Fibroblast of the conjunctiva (primary cell): ENCODE data around the gene CRPPA.
"Not testable (repeated sequence)": the region's sequence is repeated elsewhere in the genome, so short reads cannot be mapped to it uniquely, and the experiment has no call there.

Source experiments
- DNase-seq: peaks from one replicate; pipeline ENCODE4 v3.0.0-alpha.2; 2010; ENCODE audit warnings: low read depth

Gene CRPPA

GRCh38 chr7:16397501-16398145, 23.7 kb downstream of the CRPPA start:
- no peak for DNase-seq

GRCh38 chr7:16396766-16397500, 24.4 kb downstream of the CRPPA start:
- no peak for DNase-seq

GRCh38 chr7:16395121-16395520, 26.2 kb downstream of the CRPPA start:
- no peak for DNase-seq

- no peak for DNase-seq
These were observed 27.4 kb downstream of the CRPPA start for GRCh38 chr7:16393862-16394422.

GRCh38 chr7:16392990-16393523, 28.3 kb downstream of the CRPPA start:
- DNase-seq, result no peak

GRCh38 chr7:16383786-16384185, 37.6 kb downstream of the CRPPA start:
- DNase-seq, result not testable (repeated sequence)

GRCh38 chr7:16383103-16383502, 38.2 kb downstream of the CRPPA start:
- DNase-seq, result not testable (repeated sequence)
